Fibroblast of mammary gland (primary cell): ENCODE results near the gene SBK2.
A peak's percentile ranks its signal among the peaks of the same experiment; 100 is the strongest.
"Not testable (repeated sequence)": the region's sequence is repeated elsewhere in the genome, so short reads cannot be mapped to it uniquely, and the experiment has no call there.

Source experiments
- DNase-seq: peaks from one replicate; pipeline ENCODE4 v3.0.0-alpha.2; 2010; ENCODE audit warnings: low read depth
- H3K4me3 ChIP-seq: 2 replicates; pipeline ENCODE4 v1.5.1; 2011; ENCODE audit warnings: low read depth, mild to moderate bottlenecking, low read length, moderate library complexity; ENCODE audit not compliant: control insufficient read depth
- TF ChIP-seq, protein P1 (sequence below): conservative IDR thresholded peaks from 2 replicates; pipeline ENCODE4 v1.5.1; 2011; ENCODE audit warnings: low read depth, low read length, inconsistent platforms; ENCODE audit not compliant: control insufficient read depth, insufficient read depth

The SBK2 gene, protein sequence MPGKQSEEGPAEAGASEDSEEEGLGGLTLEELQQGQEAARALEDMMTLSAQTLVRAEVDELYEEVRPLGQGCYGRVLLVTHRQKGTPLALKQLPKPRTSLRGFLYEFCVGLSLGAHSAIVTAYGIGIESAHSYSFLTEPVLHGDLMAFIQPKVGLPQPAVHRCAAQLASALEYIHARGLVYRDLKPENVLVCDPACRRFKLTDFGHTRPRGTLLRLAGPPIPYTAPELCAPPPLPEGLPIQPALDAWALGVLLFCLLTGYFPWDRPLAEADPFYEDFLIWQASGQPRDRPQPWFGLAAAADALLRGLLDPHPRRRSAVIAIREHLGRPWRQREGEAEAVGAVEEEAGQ

DNA sequence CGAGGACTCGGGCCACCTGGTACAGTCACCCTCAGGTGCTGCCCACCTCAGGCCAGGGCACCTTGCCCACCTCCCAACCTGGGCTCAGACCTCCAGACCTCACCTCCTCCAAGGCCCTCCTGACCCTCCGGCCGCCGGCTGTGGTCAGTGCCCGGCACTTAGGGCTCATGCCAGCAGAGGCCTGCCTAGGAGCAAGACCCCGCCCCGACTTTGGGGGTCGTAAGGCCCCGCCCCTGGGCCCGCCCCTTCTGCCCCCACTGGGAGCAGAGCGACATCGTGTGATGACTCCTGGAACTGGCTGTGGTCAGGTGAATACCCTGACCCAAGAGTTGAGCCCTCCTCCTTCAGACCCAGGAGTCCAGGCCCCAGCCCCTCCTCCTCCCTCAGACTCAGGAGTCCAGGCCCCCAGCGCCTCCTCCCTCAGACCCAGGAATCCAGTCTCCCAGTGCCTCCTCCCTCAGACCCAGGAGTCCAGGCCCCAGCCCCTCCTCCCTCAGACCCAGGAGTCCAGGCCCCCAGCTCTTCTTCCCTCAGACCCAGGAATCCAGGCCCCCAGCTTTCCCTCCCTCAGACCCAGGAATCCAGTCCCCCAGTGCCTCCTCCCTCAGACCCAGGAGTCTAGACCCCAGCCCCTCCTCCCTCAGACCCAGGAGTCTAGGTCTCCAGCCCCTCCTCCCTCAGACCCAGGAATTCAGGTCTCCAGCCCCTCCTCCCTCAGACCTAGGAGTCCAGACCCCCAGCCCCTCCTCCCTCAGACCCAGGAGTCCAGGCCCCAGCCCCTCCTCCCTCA is at the start of gene SBK2:
TSS of gene SBK2 (minus strand) at position 183 of the 790 bp plus-strand sequence. CDS start 839 bp downstream, outside the sequence.
- TF ChIP-seq, protein P1, sequence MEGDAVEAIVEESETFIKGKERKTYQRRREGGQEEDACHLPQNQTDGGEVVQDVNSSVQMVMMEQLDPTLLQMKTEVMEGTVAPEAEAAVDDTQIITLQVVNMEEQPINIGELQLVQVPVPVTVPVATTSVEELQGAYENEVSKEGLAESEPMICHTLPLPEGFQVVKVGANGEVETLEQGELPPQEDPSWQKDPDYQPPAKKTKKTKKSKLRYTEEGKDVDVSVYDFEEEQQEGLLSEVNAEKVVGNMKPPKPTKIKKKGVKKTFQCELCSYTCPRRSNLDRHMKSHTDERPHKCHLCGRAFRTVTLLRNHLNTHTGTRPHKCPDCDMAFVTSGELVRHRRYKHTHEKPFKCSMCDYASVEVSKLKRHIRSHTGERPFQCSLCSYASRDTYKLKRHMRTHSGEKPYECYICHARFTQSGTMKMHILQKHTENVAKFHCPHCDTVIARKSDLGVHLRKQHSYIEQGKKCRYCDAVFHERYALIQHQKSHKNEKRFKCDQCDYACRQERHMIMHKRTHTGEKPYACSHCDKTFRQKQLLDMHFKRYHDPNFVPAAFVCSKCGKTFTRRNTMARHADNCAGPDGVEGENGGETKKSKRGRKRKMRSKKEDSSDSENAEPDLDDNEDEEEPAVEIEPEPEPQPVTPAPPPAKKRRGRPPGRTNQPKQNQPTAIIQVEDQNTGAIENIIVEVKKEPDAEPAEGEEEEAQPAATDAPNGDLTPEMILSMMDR, result no peak

DNA sequence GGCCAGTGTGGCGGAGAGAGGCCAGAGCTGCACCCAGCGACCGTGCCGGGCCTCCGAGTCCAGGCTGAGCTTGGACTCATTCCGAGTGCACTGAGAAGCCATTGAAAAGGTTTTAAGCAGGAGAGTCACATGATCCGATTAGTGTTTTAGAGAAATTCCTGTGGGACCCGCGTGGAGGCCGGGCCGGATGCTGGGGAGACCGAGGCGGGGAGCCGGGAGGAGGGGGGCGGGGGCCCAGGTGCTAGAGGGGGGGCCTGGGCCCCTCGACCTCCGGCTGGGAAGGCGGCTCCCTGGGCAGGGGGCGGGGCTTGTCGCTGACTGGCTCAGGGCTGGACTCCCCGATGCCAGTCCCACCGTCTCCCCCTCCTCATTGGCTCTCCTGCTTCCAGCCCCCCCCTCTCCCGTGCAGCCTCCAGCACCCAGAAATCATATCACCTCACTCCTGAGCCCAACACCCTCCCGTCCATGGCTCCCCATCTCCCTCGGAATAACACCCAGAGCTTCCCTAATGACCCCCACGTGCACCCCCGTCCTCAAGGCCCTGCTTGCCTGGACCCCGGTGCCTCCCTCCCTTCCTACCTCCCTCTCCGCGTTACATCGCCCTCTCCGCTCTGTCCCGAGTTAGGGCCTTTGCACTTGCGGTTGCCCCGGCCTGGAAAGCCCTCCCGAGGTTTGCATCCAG is 48.9 kb upstream of the SBK2 start:
- peak; percentile 52 for DNase-seq
- TF ChIP-seq, protein P1, result no peak
- peak overlapping the region; percentile 31 for H3K4me3 ChIP-seq

More for the DNA sequence above, at the start of gene SBK2:
- no peak within 1 kb of the TSS for H3K4me3 ChIP-seq
- DNase-seq, result no peak

DNA sequence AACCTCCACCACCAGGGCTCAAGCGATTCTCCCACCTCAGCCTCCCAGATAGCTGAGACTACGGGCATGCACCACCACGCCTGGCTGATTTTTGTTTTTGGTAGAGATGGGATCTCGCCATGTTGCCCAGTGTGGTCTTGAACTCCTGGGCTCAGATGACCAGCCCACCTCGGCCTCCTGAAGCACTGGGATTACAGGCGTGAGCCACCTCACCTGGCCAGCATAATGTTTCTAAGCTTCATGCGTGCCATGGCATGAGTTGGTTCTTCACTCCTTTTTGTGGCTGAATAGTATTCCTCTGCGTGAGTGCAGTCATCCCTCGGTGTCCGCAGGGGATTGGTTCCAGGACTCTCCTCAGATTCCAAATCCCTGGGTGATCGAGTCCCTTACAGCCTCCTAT is 47.9 kb upstream of the SBK2 start:
- TF ChIP-seq, protein P1, result no peak
- no peak for DNase-seq
- H3K4me3 ChIP-seq, result no peak overlapping the region

DNA sequence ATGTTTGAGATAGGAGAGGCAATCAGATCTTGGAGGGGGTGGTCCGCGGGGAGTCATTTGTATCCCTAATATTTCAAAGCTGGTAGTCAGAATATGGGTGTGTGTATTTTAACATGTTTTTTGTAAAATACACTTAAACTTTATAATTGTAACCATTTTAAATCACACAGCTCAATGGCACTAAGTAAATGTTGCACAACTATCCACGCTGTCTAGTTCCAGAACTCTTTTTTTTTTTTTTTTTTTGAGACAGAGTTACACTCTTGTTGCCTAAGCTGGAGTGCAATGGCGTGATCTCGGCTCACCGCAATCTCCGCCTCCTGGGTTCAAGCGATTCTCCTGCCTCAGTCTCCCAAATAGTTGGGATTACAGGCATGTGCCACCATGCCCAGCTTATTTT is 47.0 kb upstream of the SBK2 start:
- not testable (repeated sequence) for H3K4me3 ChIP-seq, DNase-seq

DNA sequence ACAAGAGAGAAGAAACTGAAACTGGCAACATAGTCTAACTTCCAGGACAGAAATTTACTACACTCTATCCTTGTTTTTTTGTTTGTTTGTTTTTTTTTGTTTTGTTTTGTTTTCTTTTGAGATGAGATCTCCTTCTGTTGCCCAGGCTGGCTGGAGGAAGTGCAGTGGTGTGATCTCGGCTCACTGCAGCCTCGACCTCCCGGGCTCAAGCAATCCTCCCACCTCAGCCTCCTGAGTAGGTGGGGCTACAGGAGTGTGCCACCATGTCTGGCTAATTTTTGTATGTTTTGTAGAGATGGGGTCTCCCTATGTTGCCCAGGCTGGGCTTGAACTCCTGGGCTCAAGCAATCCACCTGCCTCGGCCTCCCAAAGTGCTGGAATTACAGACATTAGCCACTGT is 45.4 kb upstream of the SBK2 start:
- not testable (repeated sequence) for DNase-seq, H3K4me3 ChIP-seq

DNA sequence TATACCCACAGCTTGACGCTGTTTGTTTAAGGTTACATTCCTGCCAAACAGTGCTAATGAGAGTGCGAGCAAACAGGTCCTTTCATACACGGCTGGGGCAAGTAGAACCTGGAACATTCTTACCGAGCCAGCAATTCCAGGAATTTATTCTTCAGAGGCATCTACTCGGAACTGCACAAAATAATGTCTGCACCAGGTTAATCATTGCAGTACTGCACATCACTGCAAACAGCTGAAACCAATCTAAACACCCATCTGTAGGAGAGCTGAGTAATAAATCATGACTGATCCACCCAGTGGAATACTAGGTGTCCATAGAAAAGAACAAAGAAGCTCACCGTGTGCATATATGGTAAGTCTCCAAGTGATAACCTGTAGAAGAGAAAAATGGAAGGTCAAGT is 44.9 kb upstream of the SBK2 start:
- TF ChIP-seq, protein P1, result no peak
- no peak overlapping the region for H3K4me3 ChIP-seq
- peak; percentile 34 for DNase-seq

DNA sequence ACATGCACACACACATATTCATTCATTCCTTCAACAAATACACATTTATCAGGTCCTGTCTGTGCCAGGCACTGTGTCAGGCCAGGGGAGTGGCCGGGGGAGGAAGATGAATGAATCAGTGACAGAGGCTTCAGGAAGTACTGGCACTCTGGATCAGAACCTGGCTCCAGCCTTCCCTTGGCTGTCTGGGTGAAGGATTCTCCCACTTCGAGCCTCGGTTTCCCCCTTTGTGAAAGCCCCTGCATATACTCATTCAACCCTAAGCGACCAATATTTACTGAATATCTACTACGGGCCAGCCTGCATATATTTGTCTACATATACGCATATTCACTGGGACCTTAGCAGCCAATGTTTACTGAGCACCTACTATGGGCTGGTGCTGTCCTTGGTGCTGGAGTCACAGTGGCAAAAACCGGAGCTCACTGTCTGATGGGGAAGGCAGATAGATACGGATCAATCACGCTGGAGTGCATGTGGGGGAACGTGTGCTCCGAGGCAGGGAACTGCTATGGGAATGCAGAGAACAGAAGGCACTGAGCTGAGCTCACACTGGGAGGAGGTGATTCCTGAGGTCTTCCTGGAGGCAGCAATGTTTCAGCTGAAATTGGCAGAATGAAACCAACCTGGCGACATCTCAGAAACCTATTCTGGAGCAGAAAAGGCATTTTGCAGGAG is 44.4 kb upstream of the SBK2 start:
- H3K4me3 ChIP-seq, result peak overlapping the region; percentile 86
- TF ChIP-seq, protein P1, result no peak
- DNase-seq, result no peak
